ENCODE measurements around the gene RCSD1.

The RCSD1 gene

DNA sequence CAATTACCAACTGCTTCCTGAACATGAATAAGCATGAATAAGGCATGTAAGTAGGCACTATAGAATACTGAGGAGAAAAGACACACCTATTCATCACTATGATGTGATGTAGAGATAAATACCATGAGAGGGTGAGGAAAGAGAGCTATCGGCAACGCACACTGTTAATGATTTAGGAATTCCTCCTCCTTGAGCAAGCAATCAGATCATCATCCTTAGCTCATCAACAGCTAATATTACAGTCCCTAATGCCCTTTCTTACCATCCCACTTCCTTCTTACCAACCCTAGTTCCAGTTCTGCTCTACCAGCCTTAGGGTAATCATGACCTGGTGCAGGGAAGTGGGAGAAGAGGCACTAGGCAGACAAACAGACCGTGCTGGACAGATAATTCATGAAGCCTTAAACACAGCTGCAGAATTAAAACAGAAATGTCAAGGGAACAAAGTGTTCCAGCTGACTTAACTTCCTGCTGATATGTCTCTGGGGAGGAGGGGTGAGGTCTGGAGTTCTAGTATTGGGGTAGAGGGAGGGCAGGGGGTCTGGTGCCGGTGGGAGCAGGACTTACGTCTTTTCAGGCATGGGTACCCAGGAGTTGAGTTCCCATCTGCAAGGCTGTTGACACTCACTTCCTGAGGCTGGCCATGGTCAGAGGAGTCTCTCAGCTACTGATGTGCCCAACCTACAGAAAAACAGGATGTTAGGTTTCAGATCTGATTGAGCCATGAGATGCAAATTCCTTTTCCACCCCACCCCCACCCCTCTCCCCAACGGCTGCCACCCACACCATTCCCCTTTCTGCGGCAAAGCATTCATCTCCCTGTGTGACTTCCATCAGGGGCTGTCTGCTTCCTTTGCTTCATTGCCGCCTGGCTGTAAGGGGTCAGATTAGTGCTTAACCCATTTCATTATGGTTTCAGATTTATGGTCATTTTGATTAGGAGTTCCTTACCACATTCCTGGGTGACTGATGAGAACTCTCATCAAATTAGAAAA, 12.6 kb upstream of the RCSD1 start:
- DNase-seq (ENCODE audit: low read depth, low spot score) = peak; percentile 24

DNA sequence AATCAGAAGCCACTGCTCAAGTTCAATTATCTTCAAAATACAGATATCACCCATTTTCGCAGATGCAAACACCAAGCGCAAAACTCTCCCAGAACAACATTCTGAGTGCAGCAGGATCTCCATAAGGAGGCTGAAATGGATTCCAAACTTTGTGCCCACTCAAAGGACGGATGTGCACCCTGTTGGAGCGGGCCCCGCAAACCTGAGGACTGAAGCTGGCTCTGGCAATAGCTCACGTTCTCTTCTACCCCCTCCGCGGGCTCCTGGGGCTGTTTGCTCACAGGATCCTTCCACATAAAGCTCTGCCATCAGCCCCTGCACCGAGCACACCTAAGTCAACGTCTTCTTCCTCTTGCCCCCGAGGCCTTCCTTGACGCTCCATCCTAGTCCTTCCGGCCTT, 11.7 kb upstream of the RCSD1 start:
- no peak for DNase-seq (ENCODE audit: low read depth, low spot score)

- no peak for DNase-seq (ENCODE audit: low read depth, low spot score)
These were observed 11.2 kb upstream of the RCSD1 start for GRCh38 chr1:167618789-167619188.

- no peak for DNase-seq (ENCODE audit: low read depth, low spot score)
These were observed 10.0 kb upstream of the RCSD1 start for GRCh38 chr1:167620002-167620401.

DNA sequence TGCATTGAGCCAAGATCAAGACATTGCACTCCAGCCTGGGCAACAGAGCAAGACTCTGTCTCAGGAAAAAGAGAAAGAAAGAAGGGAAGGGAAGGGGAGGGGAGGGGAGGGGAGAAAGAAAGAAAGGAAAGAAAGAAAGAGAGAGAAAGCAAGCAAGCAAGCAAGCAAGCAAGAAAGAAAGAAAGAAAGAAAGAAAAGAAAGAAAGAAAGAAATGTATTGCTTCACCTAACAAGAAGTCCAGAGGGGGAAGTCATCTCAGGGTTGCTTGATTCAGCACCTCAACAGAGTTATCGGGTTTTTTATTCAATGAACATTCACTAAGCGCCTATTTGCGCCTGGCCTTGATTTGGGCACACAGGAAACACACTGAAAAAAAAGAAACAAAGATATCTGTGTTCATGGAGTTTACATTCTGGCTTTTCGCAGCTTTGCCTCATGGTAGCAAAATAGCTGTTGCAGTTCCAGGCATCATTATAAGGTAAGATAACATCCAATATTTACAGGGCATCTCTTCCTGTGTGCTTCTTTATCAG, 8.2 kb upstream of the RCSD1 start:
- no peak for DNase-seq (ENCODE audit: low read depth, low spot score)

- DNase-seq (ENCODE audit: low read depth, low spot score) = no peak
These were observed 6.1 kb upstream of the RCSD1 start for GRCh38 chr1:167623951-167624350.

GRCh38 chr1:167625040-167625823, 4.8 kb upstream of the RCSD1 start:
- DNase-seq (ENCODE audit: low read depth, low spot score) = no peak

DNA sequence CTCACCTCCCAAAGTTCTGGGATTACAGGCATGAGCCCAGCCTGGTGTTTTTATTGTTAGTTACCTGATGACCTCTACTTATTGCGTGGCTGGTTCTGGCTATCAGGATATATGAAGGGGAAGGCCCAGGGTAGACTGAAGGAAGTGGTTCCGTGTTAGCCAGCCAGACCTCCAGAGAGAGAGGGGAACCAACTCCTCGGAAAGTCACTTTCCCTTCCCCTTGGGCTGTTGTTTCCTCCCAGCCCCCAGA, 2.5 kb upstream of the RCSD1 start:
- DNase-seq (ENCODE audit: low read depth, low spot score) = no peak

- no peak for DNase-seq (ENCODE audit: low read depth, low spot score)
These were observed 2.0 kb upstream of the RCSD1 start for GRCh38 chr1:167627865-167628641.

DNA sequence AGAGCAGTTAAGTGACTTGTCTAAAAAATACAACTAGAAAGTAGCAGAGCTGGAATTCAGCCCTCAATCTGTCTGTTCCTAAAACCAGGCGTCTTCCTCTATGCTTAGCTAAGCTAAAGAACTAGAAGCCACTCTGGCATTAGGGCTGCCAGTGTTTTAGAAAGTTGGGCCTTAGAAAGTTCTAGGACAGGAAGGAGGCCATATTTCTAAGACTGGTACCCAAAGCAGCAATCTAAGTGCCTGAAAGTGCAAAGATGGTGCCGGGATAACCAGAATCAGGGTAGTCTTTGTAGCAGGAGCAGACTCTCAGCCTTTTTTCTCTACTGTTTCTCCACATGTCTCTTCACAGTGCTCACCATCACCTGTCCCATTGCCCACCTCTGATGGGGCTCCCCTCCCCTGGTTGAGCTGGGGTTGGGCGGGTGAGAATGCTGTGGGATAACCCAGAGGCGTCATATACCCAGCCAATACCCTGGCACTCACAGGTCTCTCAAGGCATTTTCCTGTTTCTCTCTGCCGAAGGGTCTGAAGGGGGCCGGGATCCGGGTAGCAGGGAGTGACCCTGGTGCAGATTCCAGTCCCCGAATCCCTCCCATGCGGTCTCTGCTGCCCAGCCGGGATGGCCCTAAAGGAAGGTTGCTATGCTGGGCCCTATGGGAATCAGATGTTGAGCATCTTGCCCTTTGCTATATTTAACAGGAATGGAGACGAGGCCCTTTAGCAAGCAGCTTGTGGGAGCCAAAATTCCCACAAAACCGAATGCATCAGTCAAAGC, 1.1 kb upstream of the RCSD1 start:
- DNase-seq (ENCODE audit: low read depth, low spot score) = no peak

GRCh38 chr1:167630568-167631385, 745 bp downstream of the RCSD1 start:
- no peak for DNase-seq (ENCODE audit: low read depth, low spot score)

DNA sequence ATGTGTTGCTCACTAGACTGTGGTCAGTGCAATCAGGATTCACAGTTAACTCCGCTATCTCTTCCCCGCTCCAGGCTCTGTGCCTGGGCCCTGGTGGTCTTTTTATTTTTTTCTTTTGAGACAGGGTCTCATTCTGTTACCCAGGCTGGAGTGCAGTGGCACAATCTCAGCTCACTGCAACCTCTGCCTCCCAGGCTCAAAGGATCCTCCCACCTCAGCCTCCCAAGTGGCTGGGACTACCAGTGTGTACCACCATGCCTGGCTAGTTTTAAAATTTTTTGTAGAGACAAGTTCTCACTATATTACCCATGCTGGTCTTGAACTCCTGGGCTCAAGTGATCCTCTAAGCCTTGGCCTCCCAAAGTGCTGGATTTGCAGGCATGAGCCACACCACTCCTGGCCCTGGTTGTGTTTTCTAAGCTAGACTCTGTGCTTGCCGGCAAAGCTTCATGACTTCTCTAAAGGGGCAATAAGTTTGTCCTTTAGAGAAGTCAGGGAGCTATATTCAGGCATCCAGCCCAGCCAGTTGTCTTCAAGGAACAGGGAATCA, 1.4 kb downstream of the RCSD1 start:
- no peak for DNase-seq (ENCODE audit: low read depth, low spot score)

- no peak for DNase-seq (ENCODE audit: low read depth, low spot score)
These were observed 2.0 kb downstream of the RCSD1 start for GRCh38 chr1:167631936-167632614.

- no peak for DNase-seq (ENCODE audit: low read depth, low spot score)
These were observed 3.4 kb downstream of the RCSD1 start for GRCh38 chr1:167633258-167633944.

GRCh38 chr1:167634435-167634834, 4.4 kb downstream of the RCSD1 start:
- no peak for DNase-seq (ENCODE audit: low read depth, low spot score)

DNA sequence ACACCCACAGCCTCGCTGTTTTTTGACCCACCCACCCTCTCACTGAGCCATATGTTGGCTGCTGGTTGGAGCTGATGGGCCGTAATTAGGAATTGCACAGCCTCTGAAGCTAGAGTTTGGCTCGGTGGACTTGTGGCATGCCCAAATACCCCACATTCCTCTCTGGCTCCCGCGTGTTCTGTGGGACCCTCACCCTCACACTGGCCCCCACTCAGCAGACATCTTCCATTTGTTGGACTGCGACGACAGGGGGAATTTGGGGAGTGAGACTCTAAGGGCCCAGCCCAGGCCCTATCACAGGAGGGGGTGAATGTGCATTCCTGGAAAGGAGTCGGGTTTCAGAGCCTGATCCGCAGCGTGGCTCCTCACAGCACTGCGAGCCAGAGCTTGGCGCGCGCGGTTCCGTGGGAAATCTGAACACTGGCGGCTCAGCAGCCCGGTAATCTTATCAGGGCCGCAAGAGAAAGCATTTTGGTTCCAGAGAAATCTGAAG, 5.2 kb downstream of the RCSD1 start:
- DNase-seq (ENCODE audit: low read depth, low spot score) = no peak

- no peak for DNase-seq (ENCODE audit: low read depth, low spot score)
These were observed 5.9 kb downstream of the RCSD1 start for GRCh38 chr1:167635941-167636340.

GRCh38 chr1:167638064-167638463, 8.0 kb downstream of the RCSD1 start:
- DNase-seq (ENCODE audit: low read depth, low spot score) = no peak

- DNase-seq (ENCODE audit: low read depth, low spot score) = no peak
These were observed 10.0 kb downstream of the RCSD1 start for GRCh38 chr1:167640051-167640450.

All from brain pericyte (primary cell).